HL-60 (cell line): ENCODE measurements around the gene CARMIL1.

Experiments
- DNase-seq, 2 experiments: peaks; one replicate each; pipeline ENCODE4 v3.0.0-alpha.2; 2010 to 2020; ENCODE audit warnings: low read depth in 1 of 2, low spot score in 1 of 2
- H3K27ac ChIP-seq: fragments of 250-450 bp; sonication (Bioruptor Pico); replicated peaks from 2 replicates; pipeline ENCODE4 v1.5.1; 2020; ENCODE audit warnings: mild to moderate bottlenecking, moderate library complexity
- H3K27me3 ChIP-seq: fragments of 250-450 bp; sonication (Bioruptor Pico); 2 replicates; pipeline ENCODE4 v1.5.1; 2021; ENCODE audit warnings: mild to moderate bottlenecking, moderate library complexity; ENCODE audit not compliant: insufficient read depth, poor library complexity, severe bottlenecking
- H3K4me3 ChIP-seq: replicated peaks from 2 replicates; pipeline ENCODE4 v1.5.1; 2011; ENCODE audit warnings: mild to moderate bottlenecking, control low read depth, low read length; ENCODE audit not compliant: insufficient read depth
- CTCF ChIP-seq: IDR thresholded peaks from one replicate; pipeline ENCODE4 v1.5.1; 2011; ENCODE audit warnings: low read length, control low read depth, inconsistent platforms; ENCODE audit not compliant: insufficient read depth
- GABPA ChIP-seq: IDR thresholded peaks from 2 replicates; pipeline ENCODE4 v1.6.1; 2012; ENCODE audit warnings: low read depth
- POLR2AphosphoS5 ChIP-seq: IDR thresholded peaks from 2 replicates; pipeline ENCODE4 v1.6.1; 2012; ENCODE audit warnings: low read depth
- REST ChIP-seq: IDR thresholded peaks from 2 replicates; pipeline ENCODE4 v1.6.1; 2012; ENCODE audit warnings: low read depth; ENCODE audit not compliant: insufficient replicate concordance
- SPI1 ChIP-seq: IDR thresholded peaks from 2 replicates; pipeline ENCODE4 v1.6.1; 2012; ENCODE audit warnings: low read depth, mild to moderate bottlenecking, borderline replicate concordance

Gene CARMIL1

GRCh38 chr6:25434921-25435320 lies 155.7 kb downstream of the CARMIL1 start:
- no peak overlapping the region for H3K27ac ChIP-seq
- H3K4me3 ChIP-seq: no peak overlapping the region
- no peaks in the 10 kb centered on the region for H3K27me3 ChIP-seq
- no peak for DNase-seq
- TF ChIP-seq GABPA (no peak), REST (no peak), SPI1 (0 out of 2 replicates have a peak, but pooled peaks have one; percentile 6), POLR2AphosphoS5 (no peak), CTCF (no peak)

GRCh38 chr6:25435416-25435985 lies 156.3 kb downstream of the CARMIL1 start:
- H3K27me3 ChIP-seq: no peaks in the 10 kb centered on the region
- TF ChIP-seq CTCF: no peak
- TF ChIP-seq GABPA: no peak
- TF ChIP-seq SPI1: peak; percentile 27; the same call in 1 of the 2 replicates
- no peak for TF ChIP-seq POLR2AphosphoS5
- TF ChIP-seq REST: no peak
- no peak overlapping the region for H3K4me3 ChIP-seq
- no peak overlapping the region for H3K27ac ChIP-seq
- no peak for DNase-seq

- TF ChIP-seq REST (no peak), CTCF (no peak), SPI1 (no peak), POLR2AphosphoS5 (no peak), GABPA (no peak)
- DNase-seq: no peak
Measured at GRCh38 chr6:25436760-25437159, 157.6 kb downstream of the CARMIL1 start.

More at GRCh38 chr6:25436760-25437159, 157.6 kb downstream of the CARMIL1 start:
- H3K27me3 ChIP-seq: no peaks in the 10 kb centered on the region
- no peak overlapping the region for H3K27ac ChIP-seq
- H3K4me3 ChIP-seq: no peak overlapping the region
